ENCODE results near the gene ZNF197. TPM values are rescaled to one million over a fixed set of nuclear protein-coding genes. Genes with fewer than 3 reads are reported as not detected.

ZNF197 gene
- total and polyA plus RNA-seq, 2 experiments from 2014 or later, result 5.6 to 18.9 TPM

DNA sequence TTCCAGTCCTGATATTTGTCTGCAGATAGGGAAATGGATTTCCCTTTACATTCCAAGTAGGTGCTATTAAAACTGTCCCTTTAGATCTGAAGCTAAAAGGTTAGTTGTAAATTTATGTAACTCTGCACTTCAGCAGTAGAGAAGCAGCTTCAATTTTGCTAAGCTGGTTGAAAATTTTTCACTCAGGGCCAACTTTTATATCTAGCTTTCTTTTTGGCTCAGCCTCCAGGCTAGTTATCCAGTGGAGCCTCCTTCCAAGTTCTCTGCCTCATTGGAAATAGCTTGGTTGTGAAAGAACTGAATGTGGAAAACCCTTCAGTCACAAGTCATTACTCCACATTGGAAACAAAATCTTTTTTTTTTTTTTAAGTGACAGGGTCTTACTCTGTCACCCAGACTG lies 48.2 kb upstream of the ZNF197 start:
- TF ChIP-seq, protein P1, sequence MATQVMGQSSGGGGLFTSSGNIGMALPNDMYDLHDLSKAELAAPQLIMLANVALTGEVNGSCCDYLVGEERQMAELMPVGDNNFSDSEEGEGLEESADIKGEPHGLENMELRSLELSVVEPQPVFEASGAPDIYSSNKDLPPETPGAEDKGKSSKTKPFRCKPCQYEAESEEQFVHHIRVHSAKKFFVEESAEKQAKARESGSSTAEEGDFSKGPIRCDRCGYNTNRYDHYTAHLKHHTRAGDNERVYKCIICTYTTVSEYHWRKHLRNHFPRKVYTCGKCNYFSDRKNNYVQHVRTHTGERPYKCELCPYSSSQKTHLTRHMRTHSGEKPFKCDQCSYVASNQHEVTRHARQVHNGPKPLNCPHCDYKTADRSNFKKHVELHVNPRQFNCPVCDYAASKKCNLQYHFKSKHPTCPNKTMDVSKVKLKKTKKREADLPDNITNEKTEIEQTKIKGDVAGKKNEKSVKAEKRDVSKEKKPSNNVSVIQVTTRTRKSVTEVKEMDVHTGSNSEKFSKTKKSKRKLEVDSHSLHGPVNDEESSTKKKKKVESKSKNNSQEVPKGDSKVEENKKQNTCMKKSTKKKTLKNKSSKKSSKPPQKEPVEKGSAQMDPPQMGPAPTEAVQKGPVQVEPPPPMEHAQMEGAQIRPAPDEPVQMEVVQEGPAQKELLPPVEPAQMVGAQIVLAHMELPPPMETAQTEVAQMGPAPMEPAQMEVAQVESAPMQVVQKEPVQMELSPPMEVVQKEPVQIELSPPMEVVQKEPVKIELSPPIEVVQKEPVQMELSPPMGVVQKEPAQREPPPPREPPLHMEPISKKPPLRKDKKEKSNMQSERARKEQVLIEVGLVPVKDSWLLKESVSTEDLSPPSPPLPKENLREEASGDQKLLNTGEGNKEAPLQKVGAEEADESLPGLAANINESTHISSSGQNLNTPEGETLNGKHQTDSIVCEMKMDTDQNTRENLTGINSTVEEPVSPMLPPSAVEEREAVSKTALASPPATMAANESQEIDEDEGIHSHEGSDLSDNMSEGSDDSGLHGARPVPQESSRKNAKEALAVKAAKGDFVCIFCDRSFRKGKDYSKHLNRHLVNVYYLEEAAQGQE (IDR thresholded peaks at IDR 0.05; ENCODE audit: unreplicated experiment), result no peak
- TF ChIP-seq CREB1 (CRISPR knock-in tag; IDR thresholded peaks at IDR 0.05; ENCODE audit: low read depth) (no peak), EZH2phosphoT487 (IDR thresholded peaks at IDR 0.05; ENCODE audit: unreplicated experiment) (no peak), EZH2 (IDR thresholded peaks at IDR 0.05; ENCODE audit: low read depth, unreplicated experiment) (no peak), NANOG (IDR thresholded peaks at IDR 0.05; ENCODE audit: borderline replicate concordance) (no peak), JUNB (IDR thresholded peaks at IDR 0.05; ENCODE audit: unreplicated experiment) (no peak), ZNF114 (CRISPR knock-in tag; IDR thresholded peaks at IDR 0.05) (no peak), ZNF331 (CRISPR knock-in tag; IDR thresholded peaks at IDR 0.05; ENCODE audit: low read depth) (no peak), STAT1 (IDR thresholded peaks at IDR 0.05; ENCODE audit: unreplicated experiment) (no peak), POLR2AphosphoS5 (IDR thresholded peaks at IDR 0.05; ENCODE audit: low read depth) (no peak)
- TF ChIP-seq, protein P2, sequence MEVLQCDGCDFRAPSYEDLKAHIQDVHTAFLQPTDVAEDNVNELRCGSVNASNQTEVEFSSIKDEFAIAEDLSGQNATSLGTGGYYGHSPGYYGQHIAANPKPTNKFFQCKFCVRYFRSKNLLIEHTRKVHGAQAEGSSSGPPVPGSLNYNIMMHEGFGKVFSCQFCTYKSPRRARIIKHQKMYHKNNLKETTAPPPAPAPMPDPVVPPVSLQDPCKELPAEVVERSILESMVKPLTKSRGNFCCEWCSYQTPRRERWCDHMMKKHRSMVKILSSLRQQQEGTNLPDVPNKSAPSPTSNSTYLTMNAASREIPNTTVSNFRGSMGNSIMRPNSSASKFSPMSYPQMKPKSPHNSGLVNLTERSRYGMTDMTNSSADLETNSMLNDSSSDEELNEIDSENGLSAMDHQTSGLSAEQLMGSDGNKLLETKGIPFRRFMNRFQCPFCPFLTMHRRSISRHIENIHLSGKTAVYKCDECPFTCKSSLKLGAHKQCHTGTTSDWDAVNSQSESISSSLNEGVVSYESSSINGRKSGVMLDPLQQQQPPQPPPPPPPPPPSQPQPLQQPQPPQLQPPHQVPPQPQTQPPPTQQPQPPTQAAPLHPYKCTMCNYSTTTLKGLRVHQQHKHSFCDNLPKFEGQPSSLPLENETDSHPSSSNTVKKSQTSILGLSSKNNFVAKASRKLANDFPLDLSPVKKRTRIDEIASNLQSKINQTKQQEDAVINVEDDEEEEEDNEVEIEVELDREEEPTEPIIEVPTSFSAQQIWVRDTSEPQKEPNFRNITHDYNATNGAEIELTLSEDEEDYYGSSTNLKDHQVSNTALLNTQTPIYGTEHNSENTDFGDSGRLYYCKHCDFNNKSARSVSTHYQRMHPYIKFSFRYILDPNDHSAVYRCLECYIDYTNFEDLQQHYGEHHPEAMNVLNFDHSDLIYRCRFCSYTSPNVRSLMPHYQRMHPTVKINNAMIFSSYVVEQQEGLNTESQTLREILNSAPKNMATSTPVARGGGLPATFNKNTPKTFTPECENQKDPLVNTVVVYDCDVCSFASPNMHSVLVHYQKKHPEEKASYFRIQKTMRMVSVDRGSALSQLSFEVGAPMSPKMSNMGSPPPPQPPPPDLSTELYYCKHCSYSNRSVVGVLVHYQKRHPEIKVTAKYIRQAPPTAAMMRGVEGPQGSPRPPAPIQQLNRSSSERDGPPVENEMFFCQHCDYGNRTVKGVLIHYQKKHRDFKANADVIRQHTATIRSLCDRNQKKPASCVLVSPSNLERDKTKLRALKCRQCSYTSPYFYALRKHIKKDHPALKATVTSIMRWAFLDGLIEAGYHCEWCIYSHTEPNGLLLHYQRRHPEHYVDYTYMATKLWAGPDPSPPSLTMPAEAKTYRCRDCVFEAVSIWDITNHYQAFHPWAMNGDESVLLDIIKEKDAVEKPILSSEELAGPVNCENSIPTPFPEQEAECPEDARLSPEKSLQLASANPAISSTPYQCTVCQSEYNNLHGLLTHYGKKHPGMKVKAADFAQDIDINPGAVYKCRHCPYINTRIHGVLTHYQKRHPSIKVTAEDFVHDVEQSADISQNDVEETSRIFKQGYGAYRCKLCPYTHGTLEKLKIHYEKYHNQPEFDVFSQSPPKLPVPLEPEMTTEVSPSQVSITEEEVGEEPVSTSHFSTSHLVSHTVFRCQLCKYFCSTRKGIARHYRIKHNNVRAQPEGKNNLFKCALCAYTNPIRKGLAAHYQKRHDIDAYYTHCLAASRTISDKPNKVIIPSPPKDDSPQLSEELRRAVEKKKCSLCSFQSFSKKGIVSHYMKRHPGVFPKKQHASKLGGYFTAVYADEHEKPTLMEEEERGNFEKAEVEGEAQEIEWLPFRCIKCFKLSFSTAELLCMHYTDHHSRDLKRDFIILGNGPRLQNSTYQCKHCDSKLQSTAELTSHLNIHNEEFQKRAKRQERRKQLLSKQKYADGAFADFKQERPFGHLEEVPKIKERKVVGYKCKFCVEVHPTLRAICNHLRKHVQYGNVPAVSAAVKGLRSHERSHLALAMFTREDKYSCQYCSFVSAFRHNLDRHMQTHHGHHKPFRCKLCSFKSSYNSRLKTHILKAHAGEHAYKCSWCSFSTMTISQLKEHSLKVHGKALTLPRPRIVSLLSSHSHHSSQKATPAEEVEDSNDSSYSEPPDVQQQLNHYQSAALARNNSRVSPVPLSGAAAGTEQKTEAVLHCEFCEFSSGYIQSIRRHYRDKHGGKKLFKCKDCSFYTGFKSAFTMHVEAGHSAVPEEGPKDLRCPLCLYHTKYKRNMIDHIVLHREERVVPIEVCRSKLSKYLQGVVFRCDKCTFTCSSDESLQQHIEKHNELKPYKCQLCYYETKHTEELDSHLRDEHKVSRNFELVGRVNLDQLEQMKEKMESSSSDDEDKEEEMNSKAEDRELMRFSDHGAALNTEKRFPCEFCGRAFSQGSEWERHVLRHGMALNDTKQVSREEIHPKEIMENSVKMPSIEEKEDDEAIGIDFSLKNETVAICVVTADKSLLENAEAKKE (CRISPR knock-in tag; IDR thresholded peaks at IDR 0.05), result no peak
- TF ChIP-seq, protein P3, sequence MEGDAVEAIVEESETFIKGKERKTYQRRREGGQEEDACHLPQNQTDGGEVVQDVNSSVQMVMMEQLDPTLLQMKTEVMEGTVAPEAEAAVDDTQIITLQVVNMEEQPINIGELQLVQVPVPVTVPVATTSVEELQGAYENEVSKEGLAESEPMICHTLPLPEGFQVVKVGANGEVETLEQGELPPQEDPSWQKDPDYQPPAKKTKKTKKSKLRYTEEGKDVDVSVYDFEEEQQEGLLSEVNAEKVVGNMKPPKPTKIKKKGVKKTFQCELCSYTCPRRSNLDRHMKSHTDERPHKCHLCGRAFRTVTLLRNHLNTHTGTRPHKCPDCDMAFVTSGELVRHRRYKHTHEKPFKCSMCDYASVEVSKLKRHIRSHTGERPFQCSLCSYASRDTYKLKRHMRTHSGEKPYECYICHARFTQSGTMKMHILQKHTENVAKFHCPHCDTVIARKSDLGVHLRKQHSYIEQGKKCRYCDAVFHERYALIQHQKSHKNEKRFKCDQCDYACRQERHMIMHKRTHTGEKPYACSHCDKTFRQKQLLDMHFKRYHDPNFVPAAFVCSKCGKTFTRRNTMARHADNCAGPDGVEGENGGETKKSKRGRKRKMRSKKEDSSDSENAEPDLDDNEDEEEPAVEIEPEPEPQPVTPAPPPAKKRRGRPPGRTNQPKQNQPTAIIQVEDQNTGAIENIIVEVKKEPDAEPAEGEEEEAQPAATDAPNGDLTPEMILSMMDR (conservative IDR thresholded peaks at IDR 0.05; ENCODE audit: low read depth in 2 of 2), result no peak
- TF ChIP-seq, protein P4, sequence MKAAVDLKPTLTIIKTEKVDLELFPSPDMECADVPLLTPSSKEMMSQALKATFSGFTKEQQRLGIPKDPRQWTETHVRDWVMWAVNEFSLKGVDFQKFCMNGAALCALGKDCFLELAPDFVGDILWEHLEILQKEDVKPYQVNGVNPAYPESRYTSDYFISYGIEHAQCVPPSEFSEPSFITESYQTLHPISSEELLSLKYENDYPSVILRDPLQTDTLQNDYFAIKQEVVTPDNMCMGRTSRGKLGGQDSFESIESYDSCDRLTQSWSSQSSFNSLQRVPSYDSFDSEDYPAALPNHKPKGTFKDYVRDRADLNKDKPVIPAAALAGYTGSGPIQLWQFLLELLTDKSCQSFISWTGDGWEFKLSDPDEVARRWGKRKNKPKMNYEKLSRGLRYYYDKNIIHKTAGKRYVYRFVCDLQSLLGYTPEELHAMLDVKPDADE (IDR thresholded peaks at IDR 0.05), result no peak
- peaks cover 37% of the 10 kb centered on the region for H3K36me3 Mint-ChIP-seq (ENCODE audit: low read depth)
- Histone ChIP-seq H3F3A (replicated peaks; ENCODE audit: low read depth) (no peaks in the 10 kb centered on the region), H3K79me2 (replicated peaks; ENCODE audit: insufficient read depth) (no peaks in the 10 kb centered on the region), H3K4me3 (no peak overlapping the region), H3K36me3 (ENCODE audit: insufficient read depth) (peaks cover 2% of the 10 kb centered on the region; the same call in 1 of the 2 replicates), H3K9me2 (ENCODE audit: insufficient read depth) (no peaks in the 10 kb centered on the region), H3K4me1 (ENCODE audit: insufficient read depth) (no peaks in the 10 kb centered on the region), H4K20me1 (replicated peaks; ENCODE audit: insufficient read depth) (no peaks in the 10 kb centered on the region), H3K27me3 (ENCODE audit: insufficient read depth) (peaks cover 9% of the 10 kb centered on the region), H3K27ac (ENCODE audit: low read depth) (no peak overlapping the region), H2AFZ (no peak overlapping the region), H3K4me2 (no peak overlapping the region)
- ATAC-seq (no peak), DNase-seq (ENCODE audit: low spot score) (no peak)
- H3K4me1 Mint-ChIP-seq, result no peaks in the 10 kb centered on the region
- no peak overlapping the region for H3K27ac Mint-ChIP-seq
- H3K9me3 Mint-ChIP-seq, result no peaks in the 10 kb centered on the region
- H3K27me3 Mint-ChIP-seq (ENCODE audit: insufficient read depth, low read depth, poor library complexity), result peaks cover 6% of the 10 kb centered on the region
- H3K4me3 Mint-ChIP-seq, result no peak overlapping the region

Measured in GM23338 (cell line).